OCI-LY1 (cell line): ENCODE results near the gene OGG1.

Source experiments
- H2AFZ ChIP-seq: fragments of 200-600 bp; sonication (generic), shearing (Covaris generic); 2 replicates; pipeline ENCODE4 v1.6.0; 2014; ENCODE audit warnings: antibody characterized with exemption, mild to moderate bottlenecking, low read length
- H3F3A ChIP-seq: fragments of 200-600 bp; sonication (generic), shearing (Covaris generic); 2 replicates; pipeline ENCODE4 v1.6.0; 2014; ENCODE audit warnings: mild to moderate bottlenecking, antibody characterized with exemption, low read length, moderate library complexity; ENCODE audit not compliant: insufficient read depth
- H3K27ac ChIP-seq: fragments of 200-600 bp; sonication (generic); 2 replicates; pipeline ENCODE4 v1.5.1; 2014; ENCODE audit warnings: low read length, mixed run types, mild to moderate bottlenecking, low read depth; ENCODE audit not compliant: poor library complexity, severe bottlenecking
- H3K27me3 ChIP-seq: fragments of 200-600 bp; sonication (generic); 2 replicates; pipeline ENCODE4 v1.6.0; 2014; ENCODE audit warnings: antibody characterized with exemption, mild to moderate bottlenecking, low read length, moderate library complexity; ENCODE audit not compliant: insufficient read depth
- H3K36me3 ChIP-seq: fragments of 200-600 bp; sonication (generic); 2 replicates; pipeline ENCODE4 v1.6.1; 2014; ENCODE audit warnings: mild to moderate bottlenecking, antibody characterized with exemption, low read length, moderate library complexity, mixed read lengths; ENCODE audit not compliant: insufficient read depth
- H3K4me1 ChIP-seq: fragments of 200-600 bp; sonication (generic); 2 replicates; pipeline ENCODE4 v1.5.1; 2014; ENCODE audit warnings: mild to moderate bottlenecking, low read length, moderate library complexity; ENCODE audit not compliant: insufficient read depth, severe bottlenecking
- H3K4me2 ChIP-seq: fragments of 200-600 bp; sonication (generic), shearing (Covaris generic); 2 replicates; pipeline ENCODE4 v1.6.1; 2014; ENCODE audit warnings: low read length
- H3K4me3 ChIP-seq: fragments of 200-600 bp; sonication (generic); 2 replicates; pipeline ENCODE4 v1.5.1; 2014; ENCODE audit warnings: low read length, low read depth, mild to moderate bottlenecking, mixed read lengths; ENCODE audit not compliant: poor library complexity, severe bottlenecking
- H3K79me2 ChIP-seq: fragments of 200-600 bp; shearing (Covaris generic); 2 replicates; pipeline ENCODE4 v1.6.1; 2016; ENCODE audit warnings: mixed run types, low read length, mixed read lengths; ENCODE audit not compliant: insufficient read depth
- H3K9ac ChIP-seq: fragments of 200-600 bp; sonication (generic), shearing (Covaris generic); 2 replicates; pipeline ENCODE4 v1.6.1; 2014; ENCODE audit warnings: mild to moderate bottlenecking, low read length, mixed read lengths
- H3K9me2 ChIP-seq: fragments of 200-600 bp; sonication (generic), shearing (Covaris generic); 2 replicates; pipeline ENCODE4 v1.6.1; 2014; ENCODE audit warnings: low read depth, mild to moderate bottlenecking, low read length, mixed read lengths
- H3K9me3 ChIP-seq: fragments of 200-600 bp; shearing (Covaris generic); 2 replicates; pipeline ENCODE4 v1.6.1; 2014; ENCODE audit warnings: low read length, mixed read lengths
- H4K20me1 ChIP-seq: fragments of 200-600 bp; sonication (generic), shearing (Covaris generic); 2 replicates; pipeline ENCODE4 v1.6.0; 2016; ENCODE audit warnings: mild to moderate bottlenecking, low read length; ENCODE audit not compliant: insufficient read depth
- CTCF ChIP-seq: fragments of 200-600 bp; sonication (generic), shearing (Covaris generic); IDR thresholded peaks from 2 replicates; pipeline ENCODE4 v1.5.1; 2017; ENCODE audit warnings: mild to moderate bottlenecking, antibody characterized with exemption, low read length, moderate library complexity, mixed read lengths
- EZH2 ChIP-seq: fragments of 200-600 bp; sonication (generic), shearing (Covaris generic); IDR thresholded peaks from 2 replicates; pipeline ENCODE4 v1.8.0; 2017; ENCODE audit warnings: borderline replicate concordance, mixed run types, mild to moderate bottlenecking, antibody characterized with exemption, low read length, moderate library complexity, mixed read lengths

Gene OGG1

GRCh38 chr3:9742560-9742959 lies 7.2 kb upstream of the OGG1 start:
- Histone ChIP-seq H3K36me3 (peaks cover 100% of the 10 kb centered on the region), H2AFZ (no peak overlapping the region), H3K4me2 (no peak overlapping the region), H4K20me1 (no peaks in the 10 kb centered on the region), H3F3A (0 out of 2 replicates have a peak, but pooled peaks cover 3% of the 10 kb centered on the region), H3K9me3 (no peaks in the 10 kb centered on the region), H3K9me2 (no peaks in the 10 kb centered on the region), H3K27ac (no peak overlapping the region), H3K27me3 (no peaks in the 10 kb centered on the region), H3K9ac (no peak overlapping the region), H3K79me2 (no peaks in the 10 kb centered on the region), H3K4me3 (no peak overlapping the region), H3K4me1 (no peaks in the 10 kb centered on the region)
- TF ChIP-seq EZH2 = no peak
- TF ChIP-seq CTCF = no peak

- TF ChIP-seq EZH2 = no peak
- no peak for TF ChIP-seq CTCF
- Histone ChIP-seq H3K27me3 (no peaks in the 10 kb centered on the region), H3K36me3 (peaks cover 94% of the 10 kb centered on the region), H3K9me3 (no peaks in the 10 kb centered on the region), H2AFZ (no peak overlapping the region), H3K79me2 (no peaks in the 10 kb centered on the region), H3K9ac (no peak overlapping the region), H3K4me3 (no peak overlapping the region), H3K27ac (no peak overlapping the region), H3K4me2 (no peak overlapping the region), H3F3A (0 out of 2 replicates have a peak, but pooled peaks cover 3% of the 10 kb centered on the region), H3K4me1 (no peaks in the 10 kb centered on the region), H4K20me1 (no peaks in the 10 kb centered on the region), H3K9me2 (no peaks in the 10 kb centered on the region)
Observed at GRCh38 chr3:9743548-9743947, 6.2 kb upstream of the OGG1 start.

- Histone ChIP-seq H3K4me3 (no peak overlapping the region), H3K36me3 (peaks cover 90% of the 10 kb centered on the region), H3K9me2 (no peaks in the 10 kb centered on the region), H3K27ac (no peak overlapping the region), H3K9me3 (no peaks in the 10 kb centered on the region), H4K20me1 (no peaks in the 10 kb centered on the region), H2AFZ (no peak overlapping the region), H3K79me2 (no peaks in the 10 kb centered on the region), H3F3A (0 out of 2 replicates have a peak, but pooled peaks cover 3% of the 10 kb centered on the region), H3K9ac (no peak overlapping the region), H3K4me2 (no peak overlapping the region), H3K27me3 (no peaks in the 10 kb centered on the region), H3K4me1 (peaks cover 3% of the 10 kb centered on the region)
- TF ChIP-seq EZH2 (no peak), CTCF (no peak)
Observed at GRCh38 chr3:9744162-9744561, 5.6 kb upstream of the OGG1 start.
